ENCODE measurements around the gene ANKHD1. TPM values are rescaled to one million over a fixed set of nuclear protein-coding genes. Genes with fewer than 3 reads are reported as not detected.

The ANKHD1 gene
- total and polyA plus RNA-seq, 2 donors (not counting 1 experiment from before 2014, with no cell fraction given): 45.4 to 74.5 TPM

DNA sequence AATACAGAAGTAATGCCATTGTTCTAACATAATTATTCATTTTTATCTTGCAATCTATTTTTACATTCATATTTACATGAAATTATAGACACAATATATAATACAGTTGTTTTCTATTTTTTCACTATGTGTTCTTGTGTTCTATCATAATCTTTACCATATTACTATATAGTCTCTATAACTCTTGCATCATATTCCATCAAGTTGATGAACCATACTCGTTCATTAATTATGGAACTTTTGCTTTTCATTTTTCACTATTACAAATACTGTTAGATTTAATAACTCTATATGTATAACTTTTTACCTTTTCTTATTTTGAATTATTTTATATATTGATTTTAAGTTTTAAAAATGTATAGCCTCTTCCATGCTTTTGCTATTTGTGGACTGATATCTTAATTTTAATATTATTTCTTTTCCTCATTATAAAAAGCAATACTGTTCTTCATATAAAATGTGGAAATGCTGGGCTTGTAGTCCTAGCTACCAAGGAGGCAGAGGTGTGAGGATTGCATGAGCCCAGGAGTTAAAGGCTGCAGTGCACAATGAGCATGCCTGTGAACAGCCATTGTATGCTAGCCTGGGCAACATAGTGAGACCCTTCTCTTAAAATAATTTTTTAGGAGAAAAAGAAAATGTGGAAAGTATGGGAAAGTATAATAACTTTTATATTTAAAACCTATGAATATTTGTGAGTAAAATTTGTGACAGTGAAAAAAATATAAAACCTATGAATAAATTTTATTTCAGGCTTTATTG, 65.5 kb downstream of the ANKHD1 start:
- Histone ChIP-seq H3K4me2 (ENCODE audit: extremely low read depth, insufficient read depth, low read length) (no peak overlapping the region), H3K9me3 (ENCODE audit: control insufficient read depth, insufficient read depth, low read depth, low read length) (no peaks in the 10 kb centered on the region), H2AFZ (ENCODE audit: low read length) (no peak overlapping the region), H3K36me3 (ENCODE audit: control insufficient read depth, insufficient read depth, low read length) (no peaks in the 10 kb centered on the region), H3K27me3 (ENCODE audit: control insufficient read depth, insufficient read depth, low read length) (no peaks in the 10 kb centered on the region), H3K79me2 (ENCODE audit: control insufficient read depth, insufficient read depth, low read length) (no peaks in the 10 kb centered on the region), H4K20me1 (ENCODE audit: control insufficient read depth, extremely low read depth, insufficient read depth, low read length) (no peaks in the 10 kb centered on the region), H3K9ac (ENCODE audit: insufficient read depth, low read length) (no peak overlapping the region), H3K4me3 (replicated peaks in 1 of 4; ENCODE audit: control extremely low read depth in 1 of 4, insufficient read depth in 1 of 4, low read depth in 3 of 4, low read length in 4 of 4) (no peak overlapping the region), H3K4me1 (ENCODE audit: control insufficient read depth, extremely low read depth, insufficient read depth, low read length) (no peaks in the 10 kb centered on the region), H3K27ac (ENCODE audit: insufficient read depth, low read length) (no peak overlapping the region)
- DNase-seq (ENCODE audit: low read depth in 2 of 2): no peak
- no peak for TF ChIP-seq EZH2 (IDR thresholded peaks at IDR 0.05; ENCODE audit: low read length, missing control alignments)
- TF ChIP-seq CTCF (conservative IDR thresholded peaks at IDR 0.05 in 1 of 2, IDR thresholded peaks at IDR 0.05 in 1 of 2; ENCODE audit: low read depth in 1 of 2, low read length in 2 of 2): no peak

DNA sequence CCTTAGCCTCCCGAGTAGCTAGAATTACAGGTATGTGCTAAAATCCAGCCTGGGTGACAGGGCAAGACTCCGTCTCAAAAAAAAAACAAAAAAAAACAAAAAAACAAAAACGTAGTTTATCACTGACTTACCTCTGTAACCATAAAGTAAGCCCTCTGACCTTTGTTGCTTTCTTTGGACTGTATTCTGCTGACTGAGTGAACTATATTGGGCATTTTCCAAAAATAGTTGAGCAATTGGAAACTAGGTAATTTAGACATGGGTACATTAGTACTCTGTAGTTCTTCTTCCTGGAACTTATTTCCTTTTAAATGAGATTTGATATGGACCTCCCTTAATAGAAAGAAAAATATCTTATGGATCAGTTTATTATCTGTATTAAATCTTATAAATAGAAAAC, 66.6 kb downstream of the ANKHD1 start:
- no peak overlapping the region for H3K9ac ChIP-seq (ENCODE audit: insufficient read depth, low read length)
- no peaks in the 10 kb centered on the region for H4K20me1 ChIP-seq (ENCODE audit: control insufficient read depth, extremely low read depth, insufficient read depth, low read length)
- DNase-seq (ENCODE audit: low read depth in 2 of 2): peak; percentile 5 to 30
- no peaks in the 10 kb centered on the region for H3K4me1 ChIP-seq (ENCODE audit: control insufficient read depth, extremely low read depth, insufficient read depth, low read length)
- H3K4me3 ChIP-seq (replicated peaks in 1 of 4; ENCODE audit: control extremely low read depth in 1 of 4, insufficient read depth in 1 of 4, low read depth in 3 of 4, low read length in 4 of 4): no peak overlapping the region
- H3K79me2 ChIP-seq (ENCODE audit: control insufficient read depth, insufficient read depth, low read length): no peaks in the 10 kb centered on the region
- H3K9me3 ChIP-seq (ENCODE audit: control insufficient read depth, insufficient read depth, low read depth, low read length): no peaks in the 10 kb centered on the region
- no peak overlapping the region for H3K27ac ChIP-seq (ENCODE audit: insufficient read depth, low read length)
- no peak for TF ChIP-seq EZH2 (IDR thresholded peaks at IDR 0.05; ENCODE audit: low read length, missing control alignments)
- no peak for TF ChIP-seq CTCF (conservative IDR thresholded peaks at IDR 0.05 in 1 of 2, IDR thresholded peaks at IDR 0.05 in 1 of 2; ENCODE audit: low read depth in 1 of 2, low read length in 2 of 2)
- no peak overlapping the region for H2AFZ ChIP-seq (ENCODE audit: low read length)
- no peaks in the 10 kb centered on the region for H3K36me3 ChIP-seq (ENCODE audit: control insufficient read depth, insufficient read depth, low read length)
- H3K4me2 ChIP-seq (ENCODE audit: extremely low read depth, insufficient read depth, low read length): no peak overlapping the region
- no peaks in the 10 kb centered on the region for H3K27me3 ChIP-seq (ENCODE audit: control insufficient read depth, insufficient read depth, low read length)

- TF ChIP-seq CTCF (conservative IDR thresholded peaks at IDR 0.05 in 1 of 2, IDR thresholded peaks at IDR 0.05 in 1 of 2; ENCODE audit: low read depth in 1 of 2, low read length in 2 of 2): no peak
- no peak for TF ChIP-seq EZH2 (IDR thresholded peaks at IDR 0.05; ENCODE audit: low read length, missing control alignments)
- no peaks in the 10 kb centered on the region for H3K4me1 ChIP-seq (ENCODE audit: control insufficient read depth, extremely low read depth, insufficient read depth, low read length)
- no peaks in the 10 kb centered on the region for H3K79me2 ChIP-seq (ENCODE audit: control insufficient read depth, insufficient read depth, low read length)
- H3K4me3 ChIP-seq (replicated peaks in 1 of 4; ENCODE audit: control extremely low read depth in 1 of 4, insufficient read depth in 1 of 4, low read depth in 3 of 4, low read length in 4 of 4): no peak overlapping the region
- H3K9me3 ChIP-seq (ENCODE audit: control insufficient read depth, insufficient read depth, low read depth, low read length): no peaks in the 10 kb centered on the region
- H3K9ac ChIP-seq (ENCODE audit: insufficient read depth, low read length): no peak overlapping the region
- H3K27ac ChIP-seq (ENCODE audit: insufficient read depth, low read length): no peak overlapping the region
- no peak overlapping the region for H2AFZ ChIP-seq (ENCODE audit: low read length)
- no peak for DNase-seq (ENCODE audit: low read depth in 2 of 2)
- H3K27me3 ChIP-seq (ENCODE audit: control insufficient read depth, insufficient read depth, low read length): no peaks in the 10 kb centered on the region
- no peak overlapping the region for H3K4me2 ChIP-seq (ENCODE audit: extremely low read depth, insufficient read depth, low read length)
- no peaks in the 10 kb centered on the region for H3K36me3 ChIP-seq (ENCODE audit: control insufficient read depth, insufficient read depth, low read length)
- H4K20me1 ChIP-seq (ENCODE audit: control insufficient read depth, extremely low read depth, insufficient read depth, low read length): no peaks in the 10 kb centered on the region
Observed at GRCh38 chr5:140469259-140469658, 67.6 kb downstream of the ANKHD1 start.

All from fibroblast of lung (primary cell).